Central memory CD8-positive, alpha-beta T cell (primary cell): ENCODE results near the gene TPBG.
A peak's percentile ranks its signal among the peaks of the same experiment; 100 is the strongest.

Source experiments
- ATAC-seq: fragments of 150-1000 bp; cut with Tn5 transposase; replicated peaks from 2 replicates; pipeline ENCODE4 v1.10.0; 2022; ENCODE audit warnings: mild to moderate bottlenecking, moderate FRiP score, moderate number of reproducible peaks; ENCODE audit not compliant: poor library complexity, severe bottlenecking; ENCODE audit errors: extremely low read depth
- DNase-seq, 2 donors: peaks; one replicate each; pipeline ENCODE4 v3.0.0; 2021; ENCODE audit warnings: low spot score in 2 of 2
- H3K27ac Mint-ChIP-seq: one replicate; pipeline ENCODE4 v1.8.0; 2022; ENCODE audit warnings: low read depth, mild to moderate bottlenecking, moderate library complexity, mixed read lengths
- H3K27me3 Mint-ChIP-seq: one replicate; pipeline ENCODE4 v1.8.0; 2022; ENCODE audit warnings: mixed read lengths
- H3K36me3 Mint-ChIP-seq: one replicate; pipeline ENCODE4 v1.8.0; 2022; ENCODE audit warnings: mild to moderate bottlenecking, moderate library complexity, mixed read lengths; ENCODE audit not compliant: insufficient read depth
- H3K4me1 Mint-ChIP-seq: one replicate; pipeline ENCODE4 v1.8.0; 2022; ENCODE audit warnings: mixed read lengths
- H3K4me3 Mint-ChIP-seq: one replicate; pipeline ENCODE4 v1.8.0; 2022; ENCODE audit warnings: mild to moderate bottlenecking, moderate library complexity, mixed read lengths
- H3K9me3 Mint-ChIP-seq: one replicate; pipeline ENCODE4 v1.8.0; 2022; ENCODE audit warnings: mixed read lengths

Gene TPBG, protein sequence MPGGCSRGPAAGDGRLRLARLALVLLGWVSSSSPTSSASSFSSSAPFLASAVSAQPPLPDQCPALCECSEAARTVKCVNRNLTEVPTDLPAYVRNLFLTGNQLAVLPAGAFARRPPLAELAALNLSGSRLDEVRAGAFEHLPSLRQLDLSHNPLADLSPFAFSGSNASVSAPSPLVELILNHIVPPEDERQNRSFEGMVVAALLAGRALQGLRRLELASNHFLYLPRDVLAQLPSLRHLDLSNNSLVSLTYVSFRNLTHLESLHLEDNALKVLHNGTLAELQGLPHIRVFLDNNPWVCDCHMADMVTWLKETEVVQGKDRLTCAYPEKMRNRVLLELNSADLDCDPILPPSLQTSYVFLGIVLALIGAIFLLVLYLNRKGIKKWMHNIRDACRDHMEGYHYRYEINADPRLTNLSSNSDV

DNA sequence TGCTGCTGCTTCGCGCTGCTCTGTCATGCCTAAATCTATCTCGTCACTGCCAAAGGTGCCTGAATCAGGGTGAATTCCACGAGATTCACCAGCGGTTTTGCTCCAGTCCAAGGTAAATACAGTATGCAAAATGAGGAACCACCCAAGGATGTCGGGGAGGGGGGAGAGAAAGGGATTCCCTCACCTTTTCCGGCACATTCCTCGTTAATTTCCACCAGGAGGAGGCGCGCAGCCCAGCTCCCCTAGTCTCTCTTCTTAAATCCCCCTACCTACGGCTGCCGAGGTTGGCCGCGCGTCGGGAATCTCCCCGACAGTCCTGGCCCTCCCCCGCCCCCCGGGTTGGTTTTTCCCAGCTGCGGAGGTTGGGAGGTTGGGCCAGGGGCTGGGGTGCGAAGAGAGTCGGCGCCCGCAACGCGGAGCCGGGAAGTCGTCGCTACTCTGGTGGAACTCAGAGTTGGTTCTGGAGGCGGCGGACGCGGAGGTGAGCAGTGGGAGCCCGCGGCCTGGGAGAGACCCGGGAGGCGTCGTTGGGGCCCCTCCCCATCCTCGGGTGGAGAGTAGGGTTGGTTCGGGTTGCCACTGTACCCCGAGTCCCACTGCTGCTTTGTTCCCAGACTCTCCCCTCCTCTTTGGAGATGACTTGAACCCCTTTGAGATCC lies at the start of gene TPBG:
TPBG (plus strand) TSS at position 390 of the 659 bp plus-strand sequence. CDS start 1,145 bp downstream, outside the sequence.
- no peaks in the 10 kb centered on the region for H3K36me3 Mint-ChIP-seq
- peaks cover 26% of the 10 kb centered on the region for H3K4me1 Mint-ChIP-seq
- no peak for DNase-seq
- H3K27ac Mint-ChIP-seq = no peak within 1 kb of the TSS
- peaks cover 71% of the 10 kb centered on the region for H3K27me3 Mint-ChIP-seq
- peak; percentile 31 for ATAC-seq
- H3K9me3 Mint-ChIP-seq = no peaks in the 10 kb centered on the region
- H3K4me3 Mint-ChIP-seq = peak within 1 kb of the TSS; percentile 81

DNA sequence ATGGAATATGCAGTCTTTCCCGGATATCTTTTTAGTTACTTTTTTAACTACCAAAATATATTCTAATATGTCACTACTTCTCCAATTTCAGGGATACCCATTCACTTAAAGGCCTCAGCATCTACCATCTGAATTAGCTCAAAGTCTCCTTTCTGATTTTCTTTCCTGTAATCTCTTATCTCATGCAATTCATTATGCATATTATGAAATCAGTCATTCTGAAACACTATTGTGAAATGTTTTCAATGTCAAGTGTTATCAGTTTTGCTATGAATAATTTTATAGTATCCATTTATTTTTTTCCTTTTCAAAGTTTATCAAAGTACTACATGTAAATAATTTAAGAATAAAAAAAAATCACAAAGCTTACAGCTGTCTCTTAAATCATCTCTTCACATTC lies 41.2 kb upstream of the TPBG start:
- H3K4me3 Mint-ChIP-seq = no peak overlapping the region
- H3K4me1 Mint-ChIP-seq = no peaks in the 10 kb centered on the region
- H3K27ac Mint-ChIP-seq = no peak overlapping the region
- DNase-seq (no peak), ATAC-seq (no peak)
- H3K36me3 Mint-ChIP-seq = peaks cover 1% of the 10 kb centered on the region
- peaks cover 9% of the 10 kb centered on the region for H3K27me3 Mint-ChIP-seq
- no peaks in the 10 kb centered on the region for H3K9me3 Mint-ChIP-seq

DNA sequence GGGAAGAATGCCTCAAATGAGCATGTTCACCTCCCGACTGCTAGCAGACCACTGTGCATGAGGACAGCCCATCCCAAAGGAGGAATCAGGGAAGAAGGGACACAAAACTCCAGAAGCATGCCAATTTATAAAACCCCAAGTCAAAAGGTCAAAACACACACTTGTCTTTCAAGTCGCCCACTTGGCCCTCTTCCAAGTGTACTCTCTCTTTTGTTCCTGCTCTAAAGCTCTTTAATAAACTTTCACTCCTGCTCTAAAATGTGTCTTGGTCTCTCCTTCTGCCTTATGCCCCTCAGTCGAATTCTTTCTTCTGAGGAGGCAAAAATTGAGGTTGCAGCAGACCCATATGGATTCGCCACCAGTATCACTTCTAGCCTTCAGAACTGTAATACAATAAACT lies 33.9 kb upstream of the TPBG start:
- Mint-ChIP-seq H3K27me3 (peaks cover 64% of the 10 kb centered on the region), H3K27ac (no peak overlapping the region), H3K4me1 (peaks cover 4% of the 10 kb centered on the region), H3K36me3 (peaks cover 3% of the 10 kb centered on the region), H3K9me3 (no peaks in the 10 kb centered on the region), H3K4me3 (no peak overlapping the region)
- no peak for DNase-seq
- no peak for ATAC-seq

DNA sequence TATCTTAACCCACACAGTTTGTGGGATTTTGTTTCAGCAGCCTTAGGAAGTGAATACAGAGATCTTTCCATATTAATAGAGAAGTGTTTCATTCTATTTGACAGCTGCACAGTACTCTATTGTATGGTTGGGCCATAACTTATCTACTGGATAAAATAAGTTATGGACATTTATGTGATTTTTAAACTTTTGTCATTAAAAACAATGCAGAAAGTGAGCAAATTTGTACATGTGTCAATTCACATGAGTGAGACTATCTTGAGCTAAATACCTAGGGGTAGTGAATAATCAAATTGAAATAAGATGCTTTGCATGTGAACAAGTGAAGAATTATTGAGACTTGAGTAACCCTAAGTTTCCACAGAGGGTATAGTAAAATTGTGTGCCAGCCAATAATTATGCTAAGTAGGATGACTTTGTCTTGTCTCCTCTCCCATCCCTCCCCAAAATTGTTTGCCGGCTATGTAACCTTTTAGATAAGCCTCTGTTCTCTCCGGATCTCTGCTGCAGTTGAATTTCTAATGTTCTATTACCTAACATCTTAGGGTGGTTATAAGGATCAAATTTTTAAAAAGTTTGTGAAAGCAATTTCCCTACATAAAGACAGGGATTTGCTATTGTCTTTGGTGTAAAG lies 33.3 kb upstream of the TPBG start:
- no peak overlapping the region for H3K27ac Mint-ChIP-seq
- peaks cover 4% of the 10 kb centered on the region for H3K4me1 Mint-ChIP-seq
- H3K9me3 Mint-ChIP-seq = no peaks in the 10 kb centered on the region
- peaks cover 3% of the 10 kb centered on the region for H3K36me3 Mint-ChIP-seq
- H3K27me3 Mint-ChIP-seq = peaks cover 68% of the 10 kb centered on the region
- DNase-seq (no peak), ATAC-seq (no peak)
- H3K4me3 Mint-ChIP-seq = no peak overlapping the region

DNA sequence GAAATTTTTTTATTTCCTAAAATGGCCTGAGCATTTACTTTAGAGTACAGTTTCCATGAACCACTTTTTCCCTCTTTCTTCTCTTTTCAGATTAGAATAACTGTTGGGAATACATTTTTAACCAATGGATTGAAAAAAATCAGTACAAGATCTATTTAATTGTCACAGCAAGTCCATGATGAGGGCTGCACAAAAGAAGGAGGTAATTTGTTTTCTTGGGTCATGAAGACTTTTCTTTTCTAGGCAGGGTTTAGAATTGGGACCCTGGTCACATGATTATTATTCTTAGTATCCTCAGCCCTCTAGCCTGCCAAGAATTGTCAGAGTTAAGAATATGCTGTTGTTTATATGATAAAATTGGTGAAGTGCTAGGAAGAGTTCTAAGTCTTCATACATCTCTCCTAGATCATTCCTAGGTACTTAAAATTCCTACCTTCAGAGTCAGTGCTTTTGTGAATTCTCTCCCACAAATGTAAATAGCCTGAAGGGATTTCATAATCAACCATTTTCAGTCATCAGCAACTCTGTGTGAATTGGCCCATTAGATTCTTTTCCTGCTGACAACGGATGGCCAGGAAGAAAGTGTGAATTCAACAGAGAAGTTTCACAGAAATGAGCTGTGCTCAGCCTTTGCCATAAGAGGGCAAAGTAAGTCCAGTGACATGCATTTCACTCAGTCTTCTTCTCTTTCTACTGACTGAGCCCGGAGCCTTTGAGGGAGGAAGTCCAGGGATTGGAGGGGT lies 32.4 kb upstream of the TPBG start:
- Mint-ChIP-seq H3K36me3 (peaks cover 3% of the 10 kb centered on the region), H3K4me1 (peaks cover 4% of the 10 kb centered on the region), H3K27ac (no peak overlapping the region), H3K9me3 (no peaks in the 10 kb centered on the region), H3K4me3 (no peak overlapping the region), H3K27me3 (peaks cover 73% of the 10 kb centered on the region)
- ATAC-seq = no peak
- no peak for DNase-seq

DNA sequence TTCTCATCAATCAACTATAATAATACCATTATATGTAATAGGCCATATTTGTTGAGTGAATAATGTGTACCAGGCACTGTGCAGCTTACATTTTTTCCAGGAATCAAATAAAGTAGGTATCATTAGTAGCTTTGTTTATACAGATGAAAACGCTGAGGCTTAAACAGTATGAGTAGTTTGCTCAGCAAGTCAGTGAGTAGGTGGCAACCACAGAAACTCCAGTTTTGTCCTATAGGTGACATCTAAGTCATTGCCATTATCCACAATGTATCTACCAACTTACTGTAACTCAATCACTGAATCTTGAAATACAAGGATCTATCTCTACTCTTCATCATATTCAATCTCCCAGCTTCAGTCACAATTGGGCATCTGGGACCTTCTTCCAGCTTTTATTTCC lies 29.8 kb upstream of the TPBG start:
- Mint-ChIP-seq H3K36me3 (peaks cover 3% of the 10 kb centered on the region), H3K4me1 (peaks cover 4% of the 10 kb centered on the region), H3K27me3 (peaks cover 67% of the 10 kb centered on the region), H3K4me3 (no peak overlapping the region), H3K27ac (no peak overlapping the region), H3K9me3 (no peaks in the 10 kb centered on the region)
- DNase-seq (no peak), ATAC-seq (no peak)

DNA sequence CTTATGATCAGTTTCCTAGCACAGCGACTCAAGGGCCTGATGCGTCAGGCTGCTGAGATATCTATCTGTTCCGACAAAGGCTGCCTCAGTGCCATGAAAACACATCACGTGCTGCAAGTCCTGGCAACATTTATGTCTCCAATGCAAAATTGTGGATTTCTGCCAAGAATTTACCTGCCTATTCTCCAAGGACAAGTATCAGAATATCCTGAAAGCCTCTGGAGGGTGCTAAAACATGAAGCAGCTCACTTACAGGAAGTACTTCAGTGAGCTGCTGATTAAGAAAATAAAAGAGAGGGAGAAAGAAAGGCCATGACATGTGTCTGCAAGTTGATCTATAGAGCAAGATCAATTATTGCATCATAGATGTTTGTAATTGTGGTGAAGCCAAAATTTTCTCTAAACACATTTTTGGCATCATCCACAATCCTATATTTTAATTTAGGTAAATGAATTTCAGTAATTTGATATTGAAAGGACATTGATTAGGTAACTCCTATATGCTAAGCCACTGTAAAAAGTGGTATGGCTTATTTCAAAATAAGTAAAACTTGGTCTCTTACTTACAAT lies 25.8 kb upstream of the TPBG start:
- H3K4me3 Mint-ChIP-seq = no peak overlapping the region
- no peaks in the 10 kb centered on the region for H3K36me3 Mint-ChIP-seq
- H3K9me3 Mint-ChIP-seq = no peaks in the 10 kb centered on the region
- no peak for ATAC-seq
- H3K27ac Mint-ChIP-seq = no peak overlapping the region
- no peaks in the 10 kb centered on the region for H3K4me1 Mint-ChIP-seq
- peaks cover 28% of the 10 kb centered on the region for H3K27me3 Mint-ChIP-seq
- DNase-seq = no peak

DNA sequence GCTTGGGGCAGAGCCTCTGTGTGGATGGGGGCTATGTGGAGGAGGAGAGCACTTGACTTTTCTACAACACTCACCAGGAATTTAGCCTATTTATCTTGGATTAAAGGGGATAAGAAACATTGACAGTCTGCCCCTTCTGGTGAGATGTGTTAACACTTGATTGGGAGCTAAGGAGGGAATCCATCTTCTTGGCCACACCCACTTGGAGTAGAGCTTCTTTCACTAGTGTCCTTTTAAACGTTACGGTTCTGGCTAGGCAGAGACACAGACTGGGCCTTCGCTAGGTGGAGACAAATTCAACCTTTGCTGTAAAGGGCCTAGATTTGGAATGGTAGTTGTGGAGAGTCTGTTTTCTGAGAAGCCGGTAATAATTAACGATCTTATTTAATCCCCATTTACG lies 15.5 kb upstream of the TPBG start:
- Mint-ChIP-seq H3K4me3 (no peak overlapping the region), H3K36me3 (peaks cover 2% of the 10 kb centered on the region), H3K4me1 (no peaks in the 10 kb centered on the region), H3K9me3 (no peaks in the 10 kb centered on the region), H3K27ac (no peak overlapping the region), H3K27me3 (peaks cover 23% of the 10 kb centered on the region)
- ATAC-seq (no peak), DNase-seq (no peak)

DNA sequence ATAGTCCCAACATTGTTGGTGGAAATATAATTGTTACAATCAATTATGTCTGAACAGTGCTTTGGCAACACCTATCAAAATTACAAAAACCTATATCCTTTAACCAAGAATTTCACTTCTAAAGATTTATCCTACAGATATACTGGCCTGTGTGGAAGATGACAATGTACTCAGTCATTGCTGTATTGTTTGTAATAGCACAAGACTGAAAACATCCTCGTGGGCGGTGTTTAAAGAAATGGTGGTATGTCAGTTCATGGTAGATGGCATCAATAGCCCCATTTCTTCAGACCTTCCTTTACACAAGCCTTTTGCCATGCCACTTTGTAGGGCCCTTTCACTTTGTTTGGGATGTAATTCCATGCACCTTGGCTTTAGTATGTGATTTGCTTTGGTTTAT lies 9.8 kb upstream of the TPBG start:
- no peak overlapping the region for H3K4me3 Mint-ChIP-seq
- no peak overlapping the region for H3K27ac Mint-ChIP-seq
- H3K27me3 Mint-ChIP-seq = peaks cover 45% of the 10 kb centered on the region
- DNase-seq (no peak), ATAC-seq (no peak)
- no peaks in the 10 kb centered on the region for H3K9me3 Mint-ChIP-seq
- H3K36me3 Mint-ChIP-seq = no peaks in the 10 kb centered on the region
- no peaks in the 10 kb centered on the region for H3K4me1 Mint-ChIP-seq

DNA sequence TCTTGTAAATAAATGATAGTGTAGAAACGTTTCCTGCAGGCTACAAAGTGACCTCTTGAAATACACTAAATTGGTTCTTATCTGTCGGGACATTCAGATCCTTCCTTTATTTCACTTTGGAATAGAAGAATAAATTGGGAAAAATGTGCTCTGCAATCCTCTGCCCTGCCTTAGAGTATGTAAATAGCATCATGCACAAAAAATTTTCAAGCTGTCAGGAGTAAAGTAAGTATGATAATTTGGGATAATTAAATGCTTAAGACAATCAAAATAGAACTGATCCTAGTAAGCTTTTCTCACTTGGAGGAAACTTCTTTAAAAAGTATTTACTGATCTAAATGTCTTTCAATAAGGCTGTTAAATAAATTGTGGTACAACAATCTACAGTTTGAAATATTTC lies 3.1 kb upstream of the TPBG start:
- peaks cover 21% of the 10 kb centered on the region for H3K4me1 Mint-ChIP-seq
- peaks cover 79% of the 10 kb centered on the region for H3K27me3 Mint-ChIP-seq
- no peaks in the 10 kb centered on the region for H3K36me3 Mint-ChIP-seq
- DNase-seq = no peak
- no peak overlapping the region for H3K4me3 Mint-ChIP-seq
- H3K27ac Mint-ChIP-seq = no peak overlapping the region
- ATAC-seq = no peak
- H3K9me3 Mint-ChIP-seq = no peaks in the 10 kb centered on the region

DNA sequence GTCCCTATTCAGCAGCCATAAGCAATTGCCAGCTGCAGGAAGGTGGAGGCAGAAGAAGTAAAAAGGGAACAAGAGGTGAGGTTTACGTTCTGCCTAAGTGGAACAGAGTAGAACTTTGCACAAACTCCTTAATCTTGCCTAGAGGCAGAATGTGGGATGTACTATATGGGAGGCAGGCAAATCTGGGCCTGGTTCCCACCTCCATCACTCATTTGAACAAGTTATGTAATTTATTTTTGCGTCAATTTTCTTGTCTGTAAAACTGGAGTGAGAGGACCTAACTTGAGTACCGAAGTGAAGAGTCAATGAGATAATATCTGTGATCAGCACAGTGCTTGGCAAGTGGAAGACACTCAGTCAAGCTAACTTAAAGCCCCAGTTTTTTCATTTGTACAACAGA lies 2.0 kb upstream of the TPBG start:
- no peak for ATAC-seq
- H3K27ac Mint-ChIP-seq = no peak overlapping the region
- peaks cover 26% of the 10 kb centered on the region for H3K4me1 Mint-ChIP-seq
- H3K27me3 Mint-ChIP-seq = peaks cover 86% of the 10 kb centered on the region
- H3K36me3 Mint-ChIP-seq = no peaks in the 10 kb centered on the region
- H3K9me3 Mint-ChIP-seq = no peaks in the 10 kb centered on the region
- H3K4me3 Mint-ChIP-seq = no peak overlapping the region
- DNase-seq = no peak

DNA sequence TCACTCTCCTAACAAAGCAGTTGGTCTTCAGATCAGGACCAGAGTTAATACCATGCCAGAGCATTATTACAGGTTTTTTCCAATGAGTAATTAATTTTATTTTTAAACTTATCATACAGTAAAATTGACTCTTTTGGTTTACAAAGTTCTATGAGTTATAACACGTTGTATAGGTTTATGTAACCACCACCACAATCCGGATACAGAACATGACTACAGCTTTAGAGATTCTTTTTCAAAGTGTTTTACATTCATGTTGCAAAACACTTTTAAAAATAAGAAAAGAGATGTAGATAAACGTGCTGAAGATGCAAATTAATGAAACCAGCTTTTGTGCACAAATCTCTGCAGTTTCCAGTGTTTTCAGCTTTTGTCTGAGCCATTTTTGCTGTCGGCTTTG lies 1.5 kb upstream of the TPBG start:
- no peak overlapping the region for H3K27ac Mint-ChIP-seq
- ATAC-seq = no peak
- no peaks in the 10 kb centered on the region for H3K36me3 Mint-ChIP-seq
- DNase-seq = no peak
- no peaks in the 10 kb centered on the region for H3K9me3 Mint-ChIP-seq
- H3K4me1 Mint-ChIP-seq = peaks cover 26% of the 10 kb centered on the region
- peaks cover 85% of the 10 kb centered on the region for H3K27me3 Mint-ChIP-seq
- no peak overlapping the region for H3K4me3 Mint-ChIP-seq
